Chondrocyte (in vitro differentiated cells): Measurements from ENCODE around the gene VAMP3. TPM values are rescaled to one million over a fixed set of nuclear protein-coding genes. Genes with fewer than 3 reads are reported as not detected.
"Not testable (repeated sequence)": the region's sequence is repeated elsewhere in the genome, so short reads cannot be mapped to it uniquely, and the experiment has no call there.

ENCODE experiments used
- DNase-seq: peaks from one replicate; pipeline ENCODE4 v3.0.0; 2021; ENCODE audit warnings: mixed read lengths, low spot score
- H3K27ac Mint-ChIP-seq: one replicate; pipeline ENCODE4 v1.8.0; 2021; ENCODE audit warnings: mild to moderate bottlenecking, moderate library complexity, mixed read lengths; ENCODE audit not compliant: unreplicated experiment
- H3K27me3 Mint-ChIP-seq: 2 replicates; pipeline ENCODE4 v1.8.0; 2021; ENCODE audit warnings: low read depth, mixed read lengths
- H3K36me3 Mint-ChIP-seq: 2 replicates; pipeline ENCODE4 v1.8.0; 2021; ENCODE audit warnings: low read depth, mixed read lengths
- H3K4me1 Mint-ChIP-seq: 2 replicates; pipeline ENCODE4 v1.8.0; 2021; ENCODE audit warnings: low read depth, mild to moderate bottlenecking, mixed read lengths
- H3K4me3 Mint-ChIP-seq: one replicate; pipeline ENCODE4 v1.8.0; 2021; ENCODE audit warnings: mild to moderate bottlenecking, moderate library complexity, mixed read lengths; ENCODE audit not compliant: unreplicated experiment
- H3K9me3 Mint-ChIP-seq: 2 replicates; pipeline ENCODE4 v1.8.0; 2021; ENCODE audit warnings: low read depth, mixed read lengths
- CTCF ChIP-seq: fragments of 200-600 bp; sonication (generic); IDR thresholded peaks from 2 replicates; pipeline ENCODE4 v1.5.0; 2021; ENCODE audit warnings: antibody characterized with exemption, mild to moderate bottlenecking, moderate library complexity
- total RNA-seq: library from RNA; stranded (reverse); gene quantifications from 3 replicates; pipeline ENCODE4 v1.2.1, GENCODE V29; 2021

Gene VAMP3
- total RNA-seq, 1 donor from 2014 or later: 110 TPM

- Mint-ChIP-seq H3K4me1 (peaks cover 12% of the 10 kb centered on the region), H3K27ac (no peak overlapping the region)
These were observed 15.7 kb downstream of the VAMP3 start for GRCh38 chr1:7786795-7787194.

GRCh38 chr1:7789828-7790227, 18.7 kb downstream of the VAMP3 start:
- Mint-ChIP-seq H3K4me3 (no peak overlapping the region), H3K9me3 (peaks cover 2% of the 10 kb centered on the region), H3K36me3 (peaks cover 7% of the 10 kb centered on the region), H3K4me1 (peaks cover 2% of the 10 kb centered on the region), H3K27ac (no peak overlapping the region), H3K27me3 (no peaks in the 10 kb centered on the region)
- DNase-seq: no peak
- no peak for TF ChIP-seq CTCF

More at GRCh38 chr1:7786795-7787194, 15.7 kb downstream of the VAMP3 start:
- Mint-ChIP-seq H3K27me3 (no peaks in the 10 kb centered on the region), H3K36me3 (peaks cover 5% of the 10 kb centered on the region), H3K9me3 (peaks cover 2% of the 10 kb centered on the region), H3K4me3 (no peak overlapping the region)
- DNase-seq: no peak
- TF ChIP-seq CTCF: no peak

- H3K27me3 Mint-ChIP-seq, H3K9me3 Mint-ChIP-seq, DNase-seq, H3K4me1 Mint-ChIP-seq, H3K36me3 Mint-ChIP-seq, H3K4me3 Mint-ChIP-seq, H3K27ac Mint-ChIP-seq: not testable (repeated sequence)
These were observed 19.9 kb downstream of the VAMP3 start for GRCh38 chr1:7791027-7791426.

- Mint-ChIP-seq H3K4me3 (no peak overlapping the region), H3K27me3 (no peaks in the 10 kb centered on the region), H3K27ac (no peak overlapping the region), H3K9me3 (peaks cover 2% of the 10 kb centered on the region), H3K36me3 (peaks cover 11% of the 10 kb centered on the region), H3K4me1 (no peaks in the 10 kb centered on the region)
- TF ChIP-seq CTCF: no peak
- no peak for DNase-seq
These were observed 24.3 kb downstream of the VAMP3 start for GRCh38 chr1:7795406-7795805.

GRCh38 chr1:7805460-7805859, 34.4 kb downstream of the VAMP3 start:
- peaks cover 5% of the 10 kb centered on the region for H3K36me3 Mint-ChIP-seq
- H3K27me3 Mint-ChIP-seq: no peaks in the 10 kb centered on the region
- no peak overlapping the region for H3K4me3 Mint-ChIP-seq
- H3K4me1 Mint-ChIP-seq: peaks cover 2% of the 10 kb centered on the region
- H3K9me3 Mint-ChIP-seq: no peaks in the 10 kb centered on the region
- no peak for TF ChIP-seq CTCF
- DNase-seq: no peak
- no peak overlapping the region for H3K27ac Mint-ChIP-seq

- Mint-ChIP-seq H3K36me3 (peaks cover 14% of the 10 kb centered on the region), H3K27me3 (no peaks in the 10 kb centered on the region), H3K4me1 (peaks cover 3% of the 10 kb centered on the region), H3K27ac (no peak overlapping the region), H3K4me3 (no peak overlapping the region), H3K9me3 (peaks cover 5% of the 10 kb centered on the region)
- peak; percentile 85 for TF ChIP-seq CTCF
- no peak for DNase-seq
These were observed 37.3 kb downstream of the VAMP3 start for GRCh38 chr1:7808253-7808844.
